ENCODE data around the gene CNTNAP4. TPM values are rescaled to one million over a fixed set of nuclear protein-coding genes. Genes with fewer than 3 reads are reported as not detected.

Gene CNTNAP4
- total RNA-seq, 1 donor from 2014 or later = not detected

DNA sequence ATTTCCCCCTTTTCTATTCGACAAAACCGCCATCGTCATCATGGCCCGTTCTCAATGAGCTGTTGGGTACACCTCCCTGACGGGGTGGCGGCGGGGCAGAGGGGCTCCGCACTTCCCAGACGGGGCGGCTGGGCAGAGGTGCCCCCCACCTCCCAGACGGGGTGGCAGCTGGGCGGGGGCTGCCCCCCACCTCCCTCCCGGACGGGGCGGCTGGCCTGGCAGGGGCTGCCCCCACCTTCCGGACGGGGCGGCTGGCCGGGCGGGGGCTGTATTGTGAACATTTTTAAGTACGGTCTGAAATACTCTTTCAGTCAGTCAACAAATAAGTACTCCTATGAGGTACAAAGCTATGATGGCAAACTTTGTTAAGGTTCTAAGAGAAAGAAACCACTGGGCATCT, 222.8 kb downstream of the CNTNAP4 start:
- no peak for ATAC-seq

DNA sequence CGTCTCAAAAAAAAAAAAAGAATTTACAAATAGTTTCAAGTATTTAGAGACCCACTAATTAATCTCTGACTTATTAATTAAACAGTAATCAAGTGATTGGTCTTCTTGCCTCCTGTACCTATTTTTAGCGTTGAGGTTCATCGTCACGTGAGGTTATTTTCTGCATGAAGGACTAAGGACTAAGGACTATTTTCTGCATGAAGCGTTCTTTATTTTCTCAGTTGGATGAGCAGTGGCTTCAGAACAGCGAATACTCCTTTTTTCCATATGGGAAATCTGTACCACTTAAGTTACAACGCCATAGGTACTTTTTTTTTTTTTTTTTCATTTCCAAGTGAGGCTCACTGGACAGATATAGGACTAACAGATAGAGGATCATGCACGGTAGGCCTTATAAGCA, 224.9 kb downstream of the CNTNAP4 start:
- no peak for ATAC-seq

DNA sequence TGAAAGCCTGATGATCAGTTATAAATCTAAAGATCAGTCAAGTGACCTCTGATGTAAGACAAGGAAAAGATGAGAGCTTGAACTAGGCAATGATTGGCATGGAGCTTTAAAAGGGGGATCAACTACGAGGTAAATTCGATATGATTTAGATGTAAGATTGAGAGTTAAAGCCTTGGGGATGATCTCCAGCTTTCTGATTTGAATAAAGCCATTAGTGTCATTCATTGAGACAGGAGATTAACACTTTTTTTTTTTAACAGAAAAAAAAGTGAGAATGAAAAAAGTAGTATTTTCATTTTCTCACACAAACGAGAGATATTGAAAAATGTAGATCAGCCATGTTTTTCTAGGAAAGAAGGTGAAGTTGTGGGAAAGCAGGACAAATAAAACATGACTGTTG, 225.4 kb downstream of the CNTNAP4 start:
- no peak for ATAC-seq

DNA sequence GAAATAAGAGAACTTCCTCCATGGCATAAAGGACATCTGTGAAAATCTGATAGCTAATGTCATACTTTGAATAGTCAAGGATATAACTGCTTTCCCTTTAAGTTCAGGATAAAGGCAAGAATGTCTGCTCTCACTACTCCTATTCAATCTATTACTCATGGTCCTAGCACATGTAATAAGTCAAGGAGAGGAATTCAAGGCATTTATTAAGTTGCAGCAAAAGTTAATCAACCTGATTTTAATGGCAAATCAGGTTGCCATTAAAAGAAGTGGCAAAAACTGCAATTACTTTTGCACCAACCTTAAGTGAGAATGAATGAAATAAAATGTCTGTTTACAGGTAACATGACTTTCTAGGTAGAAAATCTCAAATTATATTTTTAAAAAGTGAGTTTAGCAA, 225.9 kb downstream of the CNTNAP4 start:
- ATAC-seq = no peak

DNA sequence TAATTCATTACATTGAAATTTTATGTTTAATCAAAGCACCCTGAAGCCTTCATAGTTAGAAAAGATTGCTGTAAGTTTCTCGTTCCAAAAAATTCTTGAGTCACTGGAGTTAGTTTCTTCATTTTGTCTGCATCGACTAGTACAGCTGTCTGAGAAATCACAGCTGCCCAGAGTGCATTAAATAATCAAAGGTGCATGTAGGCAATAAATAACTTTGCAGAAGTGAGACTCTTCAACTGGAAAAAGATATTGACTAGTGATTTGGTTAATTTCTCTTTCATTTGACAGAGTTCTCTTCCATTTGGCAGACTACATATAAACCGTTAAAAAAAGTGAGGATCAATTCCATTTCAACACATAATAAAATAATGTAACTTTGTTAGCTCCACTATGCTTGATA, 234.0 kb downstream of the CNTNAP4 start:
- ATAC-seq = no peak

DNA sequence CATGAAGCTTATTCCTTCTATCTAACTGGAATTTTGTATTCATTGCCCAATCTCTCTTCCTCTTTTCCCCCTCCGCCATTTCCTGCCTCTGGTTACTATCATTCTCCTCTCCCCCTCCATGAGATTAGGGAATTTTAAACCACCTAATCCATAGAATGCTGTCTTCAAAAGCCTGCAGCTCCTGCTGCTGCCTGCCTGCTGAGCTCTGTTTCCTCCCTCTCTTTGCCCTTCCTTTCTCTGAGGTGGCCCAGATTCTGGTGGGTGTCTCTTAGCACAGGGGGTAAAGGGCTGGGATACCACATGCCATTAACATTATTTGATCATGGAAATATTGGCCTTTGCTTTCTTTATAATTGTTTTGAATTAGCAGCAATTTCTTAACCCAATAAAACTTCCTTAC, 241.6 kb downstream of the CNTNAP4 start:
- no peak for ATAC-seq

DNA sequence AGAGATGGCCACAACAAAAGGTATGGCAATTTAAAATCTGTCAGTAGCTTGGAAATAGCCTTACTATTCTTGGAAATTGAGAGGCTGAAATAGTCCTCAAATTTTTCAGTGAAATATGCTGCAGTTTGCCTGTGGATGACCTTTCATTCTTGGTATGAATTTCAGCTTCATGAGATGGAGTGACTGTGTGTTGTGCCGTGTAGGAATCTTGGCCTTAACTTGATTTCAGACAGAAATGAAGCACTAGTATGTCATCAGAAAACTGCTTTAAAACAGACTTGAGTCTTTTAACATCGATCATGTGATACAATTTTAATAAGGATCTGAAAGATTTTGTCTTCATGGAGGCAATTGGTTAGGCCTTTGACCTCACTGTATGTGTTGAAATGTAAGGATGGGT, 247.2 kb downstream of the CNTNAP4 start:
- no peak for ATAC-seq

DNA sequence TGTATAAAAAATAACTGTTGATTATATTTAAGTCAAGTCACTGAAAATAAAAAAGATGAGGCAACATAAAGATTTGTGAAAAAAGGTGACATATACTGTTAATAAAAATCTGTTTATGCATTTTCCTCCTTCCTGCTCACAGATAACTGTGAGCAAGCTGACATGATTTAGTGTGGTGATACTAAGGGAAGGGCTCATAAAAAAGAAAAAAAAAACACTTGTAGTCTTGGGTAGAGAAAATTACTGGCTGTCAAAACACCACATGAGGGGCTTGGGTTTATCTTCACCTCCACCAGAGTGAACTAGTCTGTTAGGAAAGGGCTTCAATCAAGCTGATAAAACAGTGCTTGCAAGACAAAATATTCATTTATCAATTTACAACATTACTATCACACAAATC, 247.6 kb downstream of the CNTNAP4 start:
- ATAC-seq = no peak

DNA sequence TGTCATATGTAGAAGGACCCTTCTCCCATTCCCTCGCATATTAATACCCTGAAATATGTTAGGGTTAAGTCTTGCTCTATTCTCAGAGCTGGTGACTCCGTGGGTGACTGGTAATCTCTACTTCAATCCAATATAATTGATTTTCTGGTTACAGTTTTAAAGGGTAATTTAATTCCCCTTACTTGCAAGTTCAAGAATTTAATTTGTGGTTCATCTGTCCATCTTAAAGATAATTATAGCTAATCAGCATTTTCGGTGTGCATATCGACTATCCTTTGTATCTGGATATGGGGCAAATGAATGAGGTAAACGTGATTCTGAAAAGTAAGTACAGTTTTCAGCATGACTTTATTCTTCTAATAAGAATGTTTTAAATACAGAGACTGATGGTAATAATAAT, 250.0 kb downstream of the CNTNAP4 start:
- ATAC-seq = no peak

DNA sequence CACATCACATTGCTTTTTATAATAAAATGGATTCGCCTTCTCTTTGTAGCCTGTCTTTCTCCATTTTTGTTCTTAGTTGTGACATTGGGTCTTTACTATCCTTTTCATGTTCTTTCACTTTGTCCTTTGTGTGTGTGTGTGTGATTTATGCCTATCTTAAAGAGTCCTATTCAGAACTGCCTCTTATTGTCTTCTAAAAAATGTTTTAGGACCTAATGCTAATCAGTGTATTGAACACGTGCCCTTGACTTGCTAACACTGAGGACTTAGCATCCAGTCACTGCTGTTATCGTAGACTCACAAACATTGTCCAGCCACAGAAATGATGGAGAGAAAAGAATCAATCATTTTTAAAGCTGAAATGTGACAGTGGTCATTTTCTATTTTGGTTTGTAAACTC, 251.9 kb downstream of the CNTNAP4 start:
- no peak for ATAC-seq

DNA sequence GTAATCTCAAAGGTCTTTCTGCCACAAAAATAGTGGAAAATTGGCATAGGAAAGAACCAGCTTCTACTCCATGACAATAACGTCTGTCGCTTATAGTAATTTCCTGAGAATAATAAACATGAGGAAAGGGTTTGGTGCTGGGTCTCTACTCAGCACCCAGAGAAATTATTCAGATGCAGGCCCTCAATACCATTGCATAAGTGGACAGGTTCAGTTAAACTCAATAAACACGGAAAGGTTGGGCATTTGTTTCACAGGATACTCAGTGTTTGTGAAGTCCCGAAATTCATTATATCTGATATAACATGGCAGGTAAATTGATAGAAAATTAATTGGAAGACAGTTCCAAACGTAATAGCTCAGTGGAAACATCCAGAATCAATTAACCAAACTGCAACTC, 254.0 kb downstream of the CNTNAP4 start:
- ATAC-seq = no peak

DNA sequence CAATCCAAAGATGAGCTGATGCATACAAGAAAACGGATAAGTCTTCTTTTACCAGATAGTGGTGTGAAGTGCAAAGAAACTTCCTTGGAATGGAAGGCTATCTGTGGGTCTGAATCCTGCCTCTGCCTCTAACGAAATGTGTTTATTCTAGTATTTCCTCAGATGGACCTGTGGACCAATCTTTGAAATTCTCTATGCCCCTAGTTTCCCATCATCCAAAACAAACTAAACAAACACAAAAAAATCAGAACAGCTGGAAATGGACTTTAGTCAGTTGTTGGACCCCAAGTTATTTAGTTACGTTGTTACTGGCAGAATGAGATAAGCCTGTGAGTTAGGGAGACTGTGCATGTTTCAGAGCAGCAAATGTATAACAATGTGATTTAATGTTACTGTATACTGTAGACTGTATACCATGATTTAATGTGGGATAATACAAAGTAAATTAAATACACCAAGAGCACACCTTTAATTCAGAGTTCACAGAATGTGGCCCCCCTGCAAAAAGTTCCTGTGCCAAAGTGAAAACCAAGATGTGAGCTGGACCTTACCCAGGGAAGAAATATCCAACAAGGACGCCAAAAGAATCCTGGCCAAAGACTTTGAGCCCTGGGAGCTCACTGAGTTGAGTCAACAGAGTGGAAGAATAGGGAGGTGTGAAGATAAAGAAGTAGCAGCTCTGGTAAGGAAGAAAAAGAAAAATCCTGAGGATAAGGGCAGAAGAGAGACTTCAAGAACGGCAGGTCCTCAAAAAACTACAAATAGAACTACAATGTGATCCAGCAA, 255.2 kb downstream of the CNTNAP4 start:
- ATAC-seq = no peak

DNA sequence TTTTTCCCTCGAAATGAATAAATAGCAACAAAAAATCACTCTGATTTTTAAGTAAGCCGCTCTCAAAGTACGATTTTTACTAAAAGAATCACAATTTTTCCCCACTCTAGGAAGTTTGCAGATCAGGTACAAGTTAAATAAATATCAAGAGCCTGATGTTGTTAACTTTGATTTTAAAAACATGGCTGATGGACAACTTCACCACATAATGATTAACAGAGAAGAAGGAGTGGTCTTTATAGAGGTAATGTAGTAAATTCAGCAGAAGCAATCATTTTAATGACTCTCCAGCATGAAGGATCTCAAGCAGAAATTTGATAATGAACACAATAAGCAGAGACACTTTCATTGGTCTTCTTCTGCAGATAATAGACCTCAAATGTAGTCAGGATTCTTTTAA, 262.4 kb downstream of the CNTNAP4 start:
- ATAC-seq = no peak

DNA sequence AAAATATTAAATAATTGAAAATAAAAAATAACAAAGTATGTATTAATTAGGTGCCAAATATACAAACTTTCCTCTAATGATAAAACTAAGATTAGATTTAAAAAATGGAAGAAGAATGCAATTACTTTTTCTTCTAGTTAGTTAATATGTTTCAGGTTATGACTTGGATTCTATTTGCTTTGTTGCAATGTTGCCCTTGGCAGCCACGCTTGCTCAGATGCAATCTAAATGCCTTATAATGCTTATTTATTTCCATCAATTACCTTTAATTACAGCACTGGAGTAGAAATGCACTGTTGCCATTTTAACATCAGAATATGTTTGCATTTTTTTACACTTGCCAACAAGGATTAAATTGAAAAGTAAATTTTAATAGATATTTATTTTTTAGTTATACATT, 263.9 kb downstream of the CNTNAP4 start:
- no peak for ATAC-seq

DNA sequence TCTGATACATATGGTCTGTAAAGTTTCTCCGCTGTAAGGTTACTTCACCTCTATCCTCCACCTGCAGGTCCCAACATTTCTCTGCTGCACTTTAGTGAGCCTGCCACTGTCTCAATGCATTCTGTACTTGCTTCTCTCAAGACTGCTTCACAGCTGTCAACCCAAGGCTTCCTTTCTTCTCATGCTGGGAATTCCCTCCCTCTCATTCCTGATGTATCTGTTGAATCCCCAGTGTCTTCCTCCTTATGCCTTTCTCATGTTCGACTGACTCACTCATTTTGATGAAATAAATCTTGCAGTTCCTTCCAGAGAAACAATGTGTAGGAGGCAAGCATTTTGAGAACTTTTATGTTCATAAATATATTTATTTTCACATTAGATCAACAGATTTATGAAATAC, 288.3 kb downstream of the CNTNAP4 start:
- no peak for ATAC-seq

DNA sequence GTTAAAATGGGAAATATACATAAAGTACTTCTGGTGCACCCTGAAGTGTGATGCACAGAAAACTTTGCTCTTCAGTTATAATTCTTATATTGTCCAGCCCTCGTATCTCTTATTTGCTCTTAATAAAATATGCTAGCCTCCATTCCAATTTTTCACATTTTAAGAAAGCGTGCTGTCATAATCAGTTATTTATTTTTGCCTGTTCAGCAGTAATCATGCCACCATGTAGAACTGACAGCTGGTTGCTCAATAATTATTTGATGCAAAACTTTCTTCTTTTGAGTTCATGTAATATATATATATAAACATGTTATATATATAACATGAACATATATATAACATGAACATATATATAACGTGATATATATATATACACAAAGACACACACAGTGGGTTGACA, 294.6 kb downstream of the CNTNAP4 start:
- ATAC-seq = no peak

DNA sequence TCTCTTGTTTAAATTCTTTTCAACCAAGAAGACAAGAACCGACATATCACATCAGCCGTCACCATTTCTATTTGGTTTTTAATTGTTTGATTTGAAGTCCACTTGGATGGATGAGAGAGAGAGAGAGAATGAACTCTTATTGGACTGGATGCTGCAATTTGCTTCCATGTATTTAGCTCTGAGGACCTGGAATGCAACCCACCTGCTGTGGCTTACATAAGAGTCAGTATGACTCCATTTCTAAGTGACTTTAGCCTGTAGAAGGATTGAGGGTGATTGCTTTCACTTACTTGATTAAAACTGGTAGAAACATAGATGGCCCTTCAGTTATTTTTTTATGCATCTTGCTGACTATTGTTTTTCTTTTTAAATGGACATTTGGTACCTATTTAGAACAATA, 296.1 kb downstream of the CNTNAP4 start:
- no peak for ATAC-seq

DNA sequence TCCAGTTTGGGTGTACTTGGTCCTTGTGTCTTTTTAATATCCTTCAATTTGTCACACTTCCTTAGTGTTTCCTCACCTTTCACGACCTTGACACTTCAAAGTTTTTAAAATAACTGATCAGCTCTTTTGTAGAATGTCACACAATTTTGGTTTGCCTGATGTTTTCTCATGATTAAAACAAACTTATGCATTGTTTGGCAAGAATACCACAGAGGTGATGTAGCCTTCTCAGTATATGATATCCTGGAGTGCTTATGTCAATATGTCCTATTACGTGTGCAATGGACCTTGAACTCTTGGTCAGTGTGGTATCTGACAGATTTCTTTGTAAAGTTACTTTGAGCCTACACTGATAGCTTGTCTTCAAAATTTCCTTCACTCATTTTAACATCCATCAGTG, 297.4 kb downstream of the CNTNAP4 start:
- no peak for ATAC-seq

DNA sequence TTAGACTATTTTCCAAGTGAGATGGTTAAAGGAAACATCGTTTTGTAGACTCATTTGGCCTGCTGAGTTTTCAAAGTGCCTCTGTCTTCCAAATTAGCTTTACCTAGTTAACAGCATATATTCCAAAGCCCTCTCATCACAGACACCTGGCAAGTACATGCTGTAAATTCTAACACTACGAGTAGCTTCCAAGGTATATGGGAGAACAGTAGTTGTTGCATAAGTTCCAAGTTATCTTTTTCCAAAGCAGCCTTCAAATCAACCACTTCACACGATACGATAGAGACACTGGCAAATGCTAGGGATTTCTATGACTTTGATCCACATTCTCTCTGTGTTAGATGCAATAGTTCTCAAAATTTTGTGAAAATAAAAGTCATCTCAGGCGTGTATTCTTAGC, 299.3 kb downstream of the CNTNAP4 start:
- no peak for ATAC-seq

DNA sequence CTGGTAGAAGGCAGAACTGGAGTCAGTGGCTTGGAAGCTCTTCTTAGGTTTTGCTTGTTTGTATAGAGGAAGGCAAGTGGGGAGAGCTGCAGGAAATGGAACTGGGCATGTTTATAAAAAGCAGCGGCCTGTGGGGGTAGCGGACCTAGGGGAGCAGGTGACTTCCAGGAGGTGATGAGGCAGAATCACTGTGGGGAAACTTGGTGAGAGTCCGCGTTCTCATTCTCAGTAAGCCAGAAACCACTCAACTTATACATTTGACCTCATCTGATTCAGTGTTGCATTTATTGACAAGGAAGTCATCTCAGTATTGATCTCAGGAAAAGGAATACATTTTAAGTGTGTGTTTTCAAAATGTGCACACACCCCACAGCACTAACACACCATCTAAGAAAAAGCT, 299.8 kb downstream of the CNTNAP4 start:
- ATAC-seq = no peak

DNA sequence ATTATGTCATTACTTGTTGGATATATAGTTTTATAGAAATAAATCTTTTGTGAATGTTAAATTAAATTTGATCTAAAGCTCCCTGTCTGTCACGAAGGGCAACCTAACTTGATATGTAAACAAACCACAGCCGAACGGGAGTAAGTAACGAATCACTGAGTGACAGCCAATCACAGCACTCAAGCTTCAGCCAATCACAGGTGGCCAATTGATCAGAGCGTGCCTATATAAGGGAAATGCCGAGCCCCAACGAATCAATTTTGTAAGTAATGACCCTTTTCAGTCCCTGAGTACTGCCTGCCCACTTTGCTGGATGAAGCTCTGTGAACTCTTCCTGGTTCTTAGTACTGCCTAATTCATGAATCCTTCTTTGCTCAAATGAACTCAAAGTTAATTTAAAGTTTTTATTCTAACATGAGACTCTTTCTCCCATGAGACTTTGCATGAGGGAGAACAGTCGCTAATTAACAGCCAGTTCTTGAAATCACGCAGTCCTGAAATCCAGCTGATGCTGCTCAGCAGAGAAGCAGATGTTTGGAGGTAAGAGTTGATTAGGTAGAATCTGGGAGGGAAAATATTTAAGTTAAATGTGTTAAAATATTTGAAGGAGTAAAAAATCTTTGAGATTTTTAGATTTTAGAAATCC, 302.2 kb downstream of the CNTNAP4 start:
- ATAC-seq = no peak

DNA sequence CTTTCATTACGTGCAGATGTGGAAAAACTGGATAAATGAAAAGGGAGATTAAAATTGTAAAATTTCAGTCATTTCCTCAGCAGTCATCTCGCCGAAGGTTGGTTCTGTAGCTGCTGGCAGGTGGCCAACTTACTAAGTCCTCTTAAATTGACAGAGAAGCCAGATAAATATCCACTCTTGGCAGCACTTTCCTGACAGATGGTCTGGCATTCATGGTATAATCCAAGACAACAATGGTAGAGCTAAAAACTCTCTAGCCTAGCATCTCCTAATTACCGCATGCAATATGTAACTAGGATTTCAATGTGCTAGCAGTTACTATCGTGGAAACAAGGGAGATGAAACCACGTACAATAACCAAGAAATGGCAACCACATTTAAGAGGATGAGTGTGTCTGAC, 306.3 kb downstream of the CNTNAP4 start:
- no peak for ATAC-seq

DNA sequence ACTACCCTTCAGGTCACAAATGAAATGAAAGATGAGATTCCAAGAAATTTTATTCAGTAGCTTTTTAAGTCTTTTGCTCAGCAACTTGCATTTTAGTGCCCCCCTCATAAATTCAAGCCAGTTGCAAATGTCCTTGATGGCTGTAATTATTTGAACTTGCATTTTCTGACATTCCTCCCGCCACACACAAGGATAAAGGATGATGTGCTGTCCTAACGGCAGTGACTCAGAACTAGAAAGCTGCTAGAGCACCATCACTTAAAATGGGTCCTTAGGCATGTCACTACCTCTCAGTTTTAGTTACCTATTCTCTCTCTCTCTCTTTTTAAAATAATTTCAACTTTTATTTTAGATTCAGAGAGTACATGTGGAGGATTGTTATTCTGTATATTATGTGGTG, 306.7 kb downstream of the CNTNAP4 start:
- no peak for ATAC-seq

DNA sequence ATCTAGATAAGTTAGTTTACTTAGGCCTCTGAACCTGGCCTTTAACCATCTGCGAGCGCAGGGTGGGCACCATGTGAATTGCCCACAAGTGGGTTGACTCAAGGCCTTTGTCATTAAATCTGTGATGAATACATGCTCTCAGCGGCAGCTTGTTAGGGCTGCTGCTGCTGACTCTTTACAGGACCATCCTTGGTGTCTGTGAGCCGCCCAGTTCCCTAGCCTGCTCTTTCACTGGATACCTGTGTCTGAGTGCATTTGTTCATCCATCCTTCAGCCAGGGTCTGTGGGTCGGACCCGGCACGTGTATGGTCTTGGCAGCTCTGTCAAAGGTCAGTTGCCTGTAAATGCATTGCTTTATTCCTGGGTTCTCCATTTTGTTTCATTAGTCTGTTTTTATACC, 321.3 kb downstream of the CNTNAP4 start:
- ATAC-seq = no peak

DNA sequence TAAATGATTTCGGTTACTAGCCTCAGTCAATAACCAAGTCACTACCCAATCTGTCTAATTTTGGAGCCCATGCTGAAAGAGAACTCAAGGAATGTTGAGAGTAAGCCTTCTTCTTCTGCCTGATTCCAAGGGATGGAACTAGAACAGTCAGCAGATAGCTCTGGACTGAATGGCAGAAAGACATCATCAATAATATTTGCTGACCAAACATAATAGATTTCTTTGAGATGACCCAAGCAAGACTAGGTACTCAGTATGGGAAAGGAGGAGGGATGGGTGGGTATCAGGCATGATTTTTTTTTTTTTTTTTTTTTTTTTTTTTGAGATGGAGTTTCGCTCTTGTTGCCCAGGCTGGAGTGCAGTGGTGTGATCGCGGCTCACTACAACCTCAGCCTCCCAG, 330.1 kb downstream of the CNTNAP4 start:
- no peak for ATAC-seq
